H9 (cell line): ENCODE results near the gene CYTH3. TPM values are rescaled to one million over a fixed set of nuclear protein-coding genes. Genes with fewer than 3 reads are reported as not detected.

Experiments
- DNase-seq: peaks from one replicate; pipeline ENCODE4 v3.0.0-alpha.2; 2017
- H2AFZ ChIP-seq: one replicate; pipeline ENCODE4 v1.6.1; 2013; ENCODE audit warnings: mild to moderate bottlenecking, low read length, control low read depth, moderate library complexity
- H2AK5ac ChIP-seq: 2 replicates; pipeline ENCODE4 v1.6.1; 2013; ENCODE audit warnings: low read length, control low read depth, mixed read lengths; ENCODE audit not compliant: insufficient read length
- H2BK120ac ChIP-seq: one replicate; pipeline ENCODE4 v1.6.1; 2013; ENCODE audit warnings: low read depth, mild to moderate bottlenecking, low read length, control low read depth, inconsistent platforms; ENCODE audit not compliant: poor library complexity, severe bottlenecking
- H2BK12ac ChIP-seq: 2 replicates; pipeline ENCODE4 v1.6.1; 2013; ENCODE audit warnings: low read length, control low read depth, mixed read lengths, low read depth; ENCODE audit not compliant: insufficient read length
- H2BK15ac ChIP-seq: 2 replicates; pipeline ENCODE4 v1.6.1; 2013; ENCODE audit warnings: low read depth, low read length, control low read depth
- H2BK20ac ChIP-seq: one replicate; pipeline ENCODE4 v1.6.1; 2013; ENCODE audit warnings: low read depth, mild to moderate bottlenecking, low read length, control low read depth, inconsistent platforms; ENCODE audit not compliant: poor library complexity, severe bottlenecking
- H2BK5ac ChIP-seq: 2 replicates; pipeline ENCODE4 v1.6.1; 2013; ENCODE audit warnings: low read length, control low read depth, mixed read lengths; ENCODE audit not compliant: insufficient read length
- H3K14ac ChIP-seq: 2 replicates; pipeline ENCODE4 v1.6.1; 2013; ENCODE audit warnings: low read length, control low read depth; ENCODE audit not compliant: insufficient read depth
- H3K18ac ChIP-seq: 2 replicates; pipeline ENCODE4 v1.6.1; 2013; ENCODE audit warnings: low read depth, mild to moderate bottlenecking, mixed read lengths, low read length, control low read depth; ENCODE audit not compliant: insufficient read length
- H3K23ac ChIP-seq: 2 replicates; pipeline ENCODE4 v1.6.1; 2013; ENCODE audit warnings: low read length, control low read depth, mixed read lengths, low read depth; ENCODE audit not compliant: insufficient read length
- H3K23me2 ChIP-seq: 2 replicates; pipeline ENCODE4 v1.6.1; 2013; ENCODE audit warnings: low read depth, mild to moderate bottlenecking, mixed read lengths, low read length, control low read depth; ENCODE audit not compliant: insufficient read length, poor library complexity, severe bottlenecking
- H3K27ac ChIP-seq: 2 replicates; pipeline ENCODE4 v1.5.1; 2013; ENCODE audit warnings: low read length, control low read depth, mixed read lengths, low read depth; ENCODE audit not compliant: insufficient read length
- H3K27me3 ChIP-seq: 2 replicates; pipeline ENCODE4 v1.6.1; 2013; ENCODE audit warnings: low read length, control low read depth, inconsistent platforms; ENCODE audit not compliant: insufficient read depth
- H3K4ac ChIP-seq: 2 replicates; pipeline ENCODE4 v1.6.1; 2013; ENCODE audit warnings: low read depth, mild to moderate bottlenecking, control low read depth, inconsistent platforms, low read length, moderate library complexity
- H3K4me1 ChIP-seq: 2 replicates; pipeline ENCODE4 v1.6.1; 2013; ENCODE audit warnings: low read length, control low read depth, inconsistent platforms; ENCODE audit not compliant: insufficient read depth
- H3K4me2 ChIP-seq: 2 replicates; pipeline ENCODE4 v1.6.1; 2013; ENCODE audit warnings: low read length, control low read depth, mixed read lengths; ENCODE audit not compliant: insufficient read length, insufficient read depth
- H3K56ac ChIP-seq: 2 replicates; pipeline ENCODE4 v1.6.1; 2013; ENCODE audit warnings: low read depth, mild to moderate bottlenecking, mixed read lengths, low read length, control low read depth; ENCODE audit not compliant: insufficient read length
- H3K79me1 ChIP-seq: 2 replicates; pipeline ENCODE4 v1.6.1; 2013; ENCODE audit warnings: low read depth, mild to moderate bottlenecking, moderate library complexity, low read length, control low read depth, inconsistent platforms; ENCODE audit not compliant: insufficient read depth, poor library complexity, severe bottlenecking
- H3K79me2 ChIP-seq: 2 replicates; pipeline ENCODE4 v1.6.1; 2013; ENCODE audit warnings: low read length, control low read depth, inconsistent platforms; ENCODE audit not compliant: insufficient read depth
- H3K9ac ChIP-seq: 2 replicates; pipeline ENCODE4 v1.6.1; 2013; ENCODE audit warnings: low read length, control low read depth, mixed read lengths; ENCODE audit not compliant: insufficient read length; ENCODE audit errors: extremely low read depth
- H3K9me3 ChIP-seq: one replicate; pipeline ENCODE4 v1.6.1; 2013; ENCODE audit warnings: low read depth, low read length, inconsistent platforms; ENCODE audit not compliant: control insufficient read depth
- H3T11ph ChIP-seq: one replicate; pipeline ENCODE4 v1.6.1; 2013; ENCODE audit warnings: mild to moderate bottlenecking, low read length, control low read depth, inconsistent platforms
- H4K20me1 ChIP-seq: one replicate; pipeline ENCODE4 v1.6.1; 2013; ENCODE audit not compliant: control insufficient read depth, insufficient read length, insufficient read depth
- H4K5ac ChIP-seq: 2 replicates; pipeline ENCODE4 v1.6.1; 2013; ENCODE audit warnings: low read depth, mild to moderate bottlenecking, mixed read lengths, low read length, control low read depth; ENCODE audit not compliant: insufficient read length
- H4K8ac ChIP-seq: replicated peaks from 2 replicates; pipeline ENCODE4 v1.6.1; 2013; ENCODE audit warnings: low read length, control low read depth, mixed read lengths, low read depth; ENCODE audit not compliant: insufficient read length
- H4K91ac ChIP-seq: 2 replicates; pipeline ENCODE4 v1.6.1; 2013; ENCODE audit warnings: low read depth, mild to moderate bottlenecking, moderate library complexity, mixed read lengths, low read length, control low read depth; ENCODE audit not compliant: insufficient read length
- H3K27ac Mint-ChIP-seq, 3 experiments: 2 replicates in 2 of 3; 3 replicates in 1 of 3; pipeline ENCODE4 v1.8.0; 2020 to 2021; ENCODE audit warnings: mixed read lengths in 3 of 3, mild to moderate bottlenecking in 1 of 3, moderate library complexity in 1 of 3
- H3K27me3 Mint-ChIP-seq: 2 replicates; pipeline ENCODE4 v1.8.0; 2021; ENCODE audit warnings: low read depth, mild to moderate bottlenecking, moderate library complexity, mixed read lengths
- H3K36me3 Mint-ChIP-seq, 3 experiments: 2 replicates in 2 of 3; 3 replicates in 1 of 3; pipeline ENCODE4 v1.8.0; 2020 to 2021; ENCODE audit warnings: low read depth in 3 of 3, mixed read lengths in 3 of 3; ENCODE audit not compliant: insufficient read depth in 1 of 3
- H3K4me1 Mint-ChIP-seq, 2 experiments: 2 replicates each; pipeline ENCODE4 v1.8.0; 2020; ENCODE audit warnings: mixed read lengths in 2 of 2
- H3K4me3 Mint-ChIP-seq, 2 experiments: 2 replicates in 1 of 2; 3 replicates in 1 of 2; pipeline ENCODE4 v1.8.0; 2020 to 2021; ENCODE audit warnings: mild to moderate bottlenecking in 2 of 2, mixed read lengths in 2 of 2, moderate library complexity in 1 of 2
- H3K9me3 Mint-ChIP-seq, 2 experiments: 2 replicates in 1 of 2; 3 replicates in 1 of 2; pipeline ENCODE4 v1.8.0; 2020; ENCODE audit warnings: mild to moderate bottlenecking in 2 of 2, mixed read lengths in 2 of 2, moderate library complexity in 1 of 2
- WGBS: extraction: QIAGEN DNeasy Blood & Tissue Kit; methylation state at CpG from one replicate; pipeline ENCODE4 v1.1.7; 2013; ENCODE audit warnings: missing lambda C conversion rate, low lambda C conversion rate, mixed read lengths; ENCODE audit not compliant: insufficient read length; ENCODE audit errors: extremely low coverage; 5-methylcytosine and 5-hydroxymethylcytosine counted together
- total RNA-seq: library from RNA; stranded (reverse); gene quantifications from 2 replicates; pipeline ENCODE4 v1.2.1, GENCODE V29; 2021
- TF ChIP-seq, protein P1 (sequence below): fragments of 200-600 bp; sonication (generic); conservative IDR thresholded peaks from 3 replicates; pipeline ENCODE4 v1.8.0; 2021; ENCODE audit warnings: antibody characterized with exemption, mild to moderate bottlenecking

The CYTH3 gene
- total RNA-seq, 1 experiment from 2014 or later = 12.3 TPM

DNA sequence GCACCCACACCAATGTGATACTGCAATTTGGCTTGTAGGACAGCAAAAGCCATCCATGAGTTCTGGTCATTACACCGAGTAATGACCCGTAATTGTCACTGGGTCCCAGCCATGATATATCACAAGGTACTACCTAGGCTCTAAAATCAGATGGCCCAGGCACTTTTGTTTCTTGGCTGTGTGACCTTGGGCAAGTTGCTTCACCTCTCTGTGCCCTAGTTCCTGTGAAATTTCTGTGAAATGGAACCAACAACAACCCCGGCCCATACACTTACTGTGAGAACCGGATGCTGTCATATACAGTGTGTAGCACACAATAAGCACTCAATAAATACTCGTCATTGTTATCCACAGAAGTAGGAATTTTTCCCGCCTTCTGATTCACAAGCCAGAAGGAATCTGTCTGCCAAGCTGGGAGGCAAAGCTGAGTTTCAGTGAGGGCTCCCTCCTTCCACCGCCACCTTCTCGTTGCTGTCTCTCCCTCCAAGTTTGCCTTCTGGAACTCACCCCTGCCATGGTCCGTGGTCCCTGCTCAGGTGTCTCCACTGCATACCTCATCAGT is 6.4 kb upstream of the CYTH3 start:
- Mint-ChIP-seq H3K27me3 (peaks cover 2% of the 10 kb centered on the region), H3K27ac (no peak overlapping the region; a peak in 1 of 7 replicates), H3K4me3 (no peak overlapping the region), H3K4me1 (peaks cover 6% of the 10 kb centered on the region in 2 experiments), H3K36me3 (no peaks in the 10 kb centered on the region), H3K9me3 (no peaks in the 10 kb centered on the region)
- Histone ChIP-seq H4K5ac (no peak overlapping the region), H3K27ac (no peak overlapping the region), H3K23me2 (no peaks in the 10 kb centered on the region), H2BK12ac (no peak overlapping the region), H3K18ac (no peak overlapping the region), H3K4ac (no peak overlapping the region), H3K79me1 (no peaks in the 10 kb centered on the region), H3K79me2 (no peaks in the 10 kb centered on the region), H3K56ac (no peak overlapping the region), H4K20me1 (no peaks in the 10 kb centered on the region), H2BK15ac (no peak overlapping the region), H4K91ac (no peak overlapping the region), H3K4me2 (no peak overlapping the region), H3K14ac (no peak overlapping the region), H2BK120ac (no peak overlapping the region), H2BK5ac (no peak overlapping the region), H2AFZ (no peak overlapping the region), H3K9me3 (no peaks in the 10 kb centered on the region), H3K23ac (no peak overlapping the region), H3K9ac (no peak overlapping the region), H3K4me1 (no peaks in the 10 kb centered on the region; the same call in 1 of the 2 replicates), H4K8ac (no peak overlapping the region), H3T11ph (no peak overlapping the region), H2AK5ac (no peak overlapping the region), H2BK20ac (no peak overlapping the region), H3K27me3 (no peaks in the 10 kb centered on the region)
- TF ChIP-seq, protein P1, sequence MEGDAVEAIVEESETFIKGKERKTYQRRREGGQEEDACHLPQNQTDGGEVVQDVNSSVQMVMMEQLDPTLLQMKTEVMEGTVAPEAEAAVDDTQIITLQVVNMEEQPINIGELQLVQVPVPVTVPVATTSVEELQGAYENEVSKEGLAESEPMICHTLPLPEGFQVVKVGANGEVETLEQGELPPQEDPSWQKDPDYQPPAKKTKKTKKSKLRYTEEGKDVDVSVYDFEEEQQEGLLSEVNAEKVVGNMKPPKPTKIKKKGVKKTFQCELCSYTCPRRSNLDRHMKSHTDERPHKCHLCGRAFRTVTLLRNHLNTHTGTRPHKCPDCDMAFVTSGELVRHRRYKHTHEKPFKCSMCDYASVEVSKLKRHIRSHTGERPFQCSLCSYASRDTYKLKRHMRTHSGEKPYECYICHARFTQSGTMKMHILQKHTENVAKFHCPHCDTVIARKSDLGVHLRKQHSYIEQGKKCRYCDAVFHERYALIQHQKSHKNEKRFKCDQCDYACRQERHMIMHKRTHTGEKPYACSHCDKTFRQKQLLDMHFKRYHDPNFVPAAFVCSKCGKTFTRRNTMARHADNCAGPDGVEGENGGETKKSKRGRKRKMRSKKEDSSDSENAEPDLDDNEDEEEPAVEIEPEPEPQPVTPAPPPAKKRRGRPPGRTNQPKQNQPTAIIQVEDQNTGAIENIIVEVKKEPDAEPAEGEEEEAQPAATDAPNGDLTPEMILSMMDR = no peak
- no CpG with 5 or more reads among the region's 9 CpGs for WGBS
- DNase-seq = no peak
